Lung microvascular endothelial cell (primary cell): ENCODE results near the gene PTPN13. TPM values are rescaled to one million over a fixed set of nuclear protein-coding genes. Genes with fewer than 3 reads are reported as not detected.
A peak's percentile ranks its signal among the peaks of the same experiment; 100 is the strongest.
"Not testable (repeated sequence)": the region's sequence is repeated elsewhere in the genome, so short reads cannot be mapped to it uniquely, and the experiment has no call there.

Source experiments
- DNase-seq, 2 donors: peaks; one replicate each; pipeline versions ENCODE4 v3.0.0 to v3.0.0-alpha.2; 2010; ENCODE audit warnings: low read depth in 2 of 2
- total RNA-seq: library from RNA; depleted of rRNA; stranded (reverse); fragments of >200 nt; gene quantifications from 2 replicates; pipeline ENCODE4 v1.2.1, GENCODE V29; 2014

The PTPN13 gene
- total RNA-seq, 1 donor from 2014 or later = 0.20 TPM

- DNase-seq = no peak
Measured at GRCh38 chr4:86644892-86645291, 50.8 kb downstream of the PTPN13 start.

GRCh38 chr4:86652332-86652932 is 58.3 kb downstream of the PTPN13 start:
- DNase-seq = no peak

GRCh38 chr4:86653237-86653865 is 59.2 kb downstream of the PTPN13 start:
- DNase-seq = peak; percentile 43 to 48

- not testable (repeated sequence) for DNase-seq
Measured at GRCh38 chr4:86656781-86657180, 62.7 kb downstream of the PTPN13 start.

GRCh38 chr4:86657382-86657781 is 63.3 kb downstream of the PTPN13 start:
- no peak for DNase-seq

GRCh38 chr4:86657910-86658309 is 63.8 kb downstream of the PTPN13 start:
- DNase-seq = no peak

- DNase-seq = no peak
Measured at GRCh38 chr4:86660401-86660800, 66.3 kb downstream of the PTPN13 start.

GRCh38 chr4:86661006-86661405 is 66.9 kb downstream of the PTPN13 start:
- DNase-seq = no peak

- no peak for DNase-seq
Measured at GRCh38 chr4:86661418-86661817, 67.3 kb downstream of the PTPN13 start.

GRCh38 chr4:86664959-86665358 is 70.8 kb downstream of the PTPN13 start:
- no peak for DNase-seq

- no peak for DNase-seq
Measured at GRCh38 chr4:86670298-86670697, 76.2 kb downstream of the PTPN13 start.

GRCh38 chr4:86670756-86671155 is 76.6 kb downstream of the PTPN13 start:
- DNase-seq = no peak

- DNase-seq = no peak
Measured at GRCh38 chr4:86675548-86675947, 81.4 kb downstream of the PTPN13 start.

- DNase-seq = no peak
Measured at GRCh38 chr4:86678796-86679195, 84.7 kb downstream of the PTPN13 start.

GRCh38 chr4:86679441-86679840 is 85.3 kb downstream of the PTPN13 start:
- DNase-seq = no peak

- DNase-seq = no peak
Measured at GRCh38 chr4:86683167-86683566, 89.1 kb downstream of the PTPN13 start.

- DNase-seq = no peak
Measured at GRCh38 chr4:86683983-86684382, 89.9 kb downstream of the PTPN13 start.

- peak in 1 of 2 donors; percentile 50 for DNase-seq
Measured at GRCh38 chr4:86685401-86685800, 91.3 kb downstream of the PTPN13 start.

- DNase-seq = no peak
Measured at GRCh38 chr4:86686741-86687140, 92.6 kb downstream of the PTPN13 start.

- DNase-seq = no peak
Measured at GRCh38 chr4:86688026-86688425, 93.9 kb downstream of the PTPN13 start.

GRCh38 chr4:86704601-86705000 is 110.5 kb downstream of the PTPN13 start:
- no peak for DNase-seq

GRCh38 chr4:86706923-86707597 is 112.9 kb downstream of the PTPN13 start:
- DNase-seq = no peak

- no peak for DNase-seq
Measured at GRCh38 chr4:86717651-86718050, 123.5 kb downstream of the PTPN13 start.
